Neural crest cell (in vitro differentiated cells): ENCODE data around the gene MCF2L. TPM values are rescaled to one million over a fixed set of nuclear protein-coding genes. Genes with fewer than 3 reads are reported as not detected.

Source experiments
- DNase-seq: peaks from one replicate; pipeline ENCODE4 v3.0.0; 2021; ENCODE audit warnings: low read depth, mixed read lengths, low spot score
- H3K27ac Mint-ChIP-seq: one replicate; pipeline ENCODE4 v1.8.0; 2021; ENCODE audit warnings: mild to moderate bottlenecking, mixed read lengths; ENCODE audit not compliant: unreplicated experiment
- H3K27me3 Mint-ChIP-seq: 2 replicates; pipeline ENCODE4 v1.8.0; 2021; ENCODE audit warnings: low read depth, mild to moderate bottlenecking, mixed read lengths
- H3K36me3 Mint-ChIP-seq: 2 replicates; pipeline ENCODE4 v1.8.0; 2021; ENCODE audit warnings: low read depth, mild to moderate bottlenecking, mixed read lengths
- H3K4me1 Mint-ChIP-seq: 2 replicates; pipeline ENCODE4 v1.8.0; 2021; ENCODE audit warnings: mixed read lengths
- H3K4me3 Mint-ChIP-seq: one replicate; pipeline ENCODE4 v1.8.0; 2021; ENCODE audit warnings: mild to moderate bottlenecking, mixed read lengths
- H3K9me3 Mint-ChIP-seq: 2 replicates; pipeline ENCODE4 v1.8.0; 2021; ENCODE audit warnings: mixed read lengths
- total RNA-seq: library from RNA; stranded (reverse); gene quantifications from 2 replicates; pipeline ENCODE4 v1.2.1, GENCODE V29; 2021
- TF ChIP-seq, protein P1 (sequence below): fragments of 200-600 bp; sonication (generic); conservative IDR thresholded peaks from 2 replicates; pipeline ENCODE4 v1.5.0; 2021; ENCODE audit warnings: antibody characterized with exemption, mild to moderate bottlenecking

The MCF2L gene
- total RNA-seq, 1 donor from 2014 or later: 59.9 TPM

DNA sequence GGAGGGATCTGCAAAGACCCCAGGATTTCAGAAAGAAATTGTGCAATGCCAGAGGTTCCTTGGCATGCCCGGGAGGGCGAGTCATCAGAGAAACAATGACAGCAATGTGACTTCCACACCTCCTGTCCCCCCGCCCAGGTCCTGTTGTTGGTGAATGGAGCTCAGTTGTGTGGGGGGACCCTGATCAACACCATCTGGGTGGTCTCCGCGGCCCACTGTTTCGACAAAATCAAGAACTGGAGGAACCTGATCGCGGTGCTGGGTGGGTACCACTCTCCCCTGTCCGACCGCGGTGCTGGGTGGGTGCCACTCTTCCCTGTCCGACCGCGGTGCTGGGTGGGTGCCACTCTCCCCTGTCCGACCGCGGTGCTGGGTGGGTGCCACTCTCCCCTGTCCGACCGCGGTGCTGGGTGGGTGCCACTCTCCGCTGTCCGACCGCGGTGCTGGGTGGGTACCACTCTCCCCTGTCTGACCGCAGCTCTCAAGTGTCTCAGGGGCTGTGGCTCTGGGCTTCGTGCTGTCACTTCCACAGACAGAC lies 148.4 kb downstream of the MCF2L start:
- DNase-seq: no peak
- no peaks in the 10 kb centered on the region for H3K9me3 Mint-ChIP-seq
- TF ChIP-seq, protein P1, sequence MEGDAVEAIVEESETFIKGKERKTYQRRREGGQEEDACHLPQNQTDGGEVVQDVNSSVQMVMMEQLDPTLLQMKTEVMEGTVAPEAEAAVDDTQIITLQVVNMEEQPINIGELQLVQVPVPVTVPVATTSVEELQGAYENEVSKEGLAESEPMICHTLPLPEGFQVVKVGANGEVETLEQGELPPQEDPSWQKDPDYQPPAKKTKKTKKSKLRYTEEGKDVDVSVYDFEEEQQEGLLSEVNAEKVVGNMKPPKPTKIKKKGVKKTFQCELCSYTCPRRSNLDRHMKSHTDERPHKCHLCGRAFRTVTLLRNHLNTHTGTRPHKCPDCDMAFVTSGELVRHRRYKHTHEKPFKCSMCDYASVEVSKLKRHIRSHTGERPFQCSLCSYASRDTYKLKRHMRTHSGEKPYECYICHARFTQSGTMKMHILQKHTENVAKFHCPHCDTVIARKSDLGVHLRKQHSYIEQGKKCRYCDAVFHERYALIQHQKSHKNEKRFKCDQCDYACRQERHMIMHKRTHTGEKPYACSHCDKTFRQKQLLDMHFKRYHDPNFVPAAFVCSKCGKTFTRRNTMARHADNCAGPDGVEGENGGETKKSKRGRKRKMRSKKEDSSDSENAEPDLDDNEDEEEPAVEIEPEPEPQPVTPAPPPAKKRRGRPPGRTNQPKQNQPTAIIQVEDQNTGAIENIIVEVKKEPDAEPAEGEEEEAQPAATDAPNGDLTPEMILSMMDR: no peak
- H3K4me1 Mint-ChIP-seq: peaks cover 3% of the 10 kb centered on the region
- H3K4me3 Mint-ChIP-seq: no peak overlapping the region
- peaks cover 6% of the 10 kb centered on the region for H3K27me3 Mint-ChIP-seq
- no peaks in the 10 kb centered on the region for H3K36me3 Mint-ChIP-seq
- H3K27ac Mint-ChIP-seq: no peak overlapping the region

DNA sequence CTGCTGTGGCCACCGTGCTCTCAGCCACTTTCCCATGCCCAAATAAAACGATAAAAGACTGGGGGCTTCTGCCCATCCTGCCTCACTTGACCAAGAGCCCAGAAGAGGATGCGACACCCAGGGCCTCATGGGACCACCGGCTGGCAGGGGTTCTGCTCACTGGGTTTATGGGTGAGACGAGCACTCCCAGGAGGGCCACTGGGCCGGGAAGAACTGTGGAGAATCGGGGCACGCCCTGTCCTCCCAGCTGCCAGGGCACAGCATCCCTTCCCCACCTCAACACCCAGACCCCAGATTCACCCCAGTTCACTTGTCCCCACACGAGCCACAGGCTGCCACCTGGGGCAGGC lies 148.9 kb downstream of the MCF2L start:
- Mint-ChIP-seq H3K9me3 (no peaks in the 10 kb centered on the region), H3K4me3 (no peak overlapping the region), H3K4me1 (peaks cover 8% of the 10 kb centered on the region), H3K27me3 (peaks cover 6% of the 10 kb centered on the region), H3K27ac (no peak overlapping the region), H3K36me3 (no peaks in the 10 kb centered on the region)
- TF ChIP-seq, protein P1: no peak
- DNase-seq: no peak

DNA sequence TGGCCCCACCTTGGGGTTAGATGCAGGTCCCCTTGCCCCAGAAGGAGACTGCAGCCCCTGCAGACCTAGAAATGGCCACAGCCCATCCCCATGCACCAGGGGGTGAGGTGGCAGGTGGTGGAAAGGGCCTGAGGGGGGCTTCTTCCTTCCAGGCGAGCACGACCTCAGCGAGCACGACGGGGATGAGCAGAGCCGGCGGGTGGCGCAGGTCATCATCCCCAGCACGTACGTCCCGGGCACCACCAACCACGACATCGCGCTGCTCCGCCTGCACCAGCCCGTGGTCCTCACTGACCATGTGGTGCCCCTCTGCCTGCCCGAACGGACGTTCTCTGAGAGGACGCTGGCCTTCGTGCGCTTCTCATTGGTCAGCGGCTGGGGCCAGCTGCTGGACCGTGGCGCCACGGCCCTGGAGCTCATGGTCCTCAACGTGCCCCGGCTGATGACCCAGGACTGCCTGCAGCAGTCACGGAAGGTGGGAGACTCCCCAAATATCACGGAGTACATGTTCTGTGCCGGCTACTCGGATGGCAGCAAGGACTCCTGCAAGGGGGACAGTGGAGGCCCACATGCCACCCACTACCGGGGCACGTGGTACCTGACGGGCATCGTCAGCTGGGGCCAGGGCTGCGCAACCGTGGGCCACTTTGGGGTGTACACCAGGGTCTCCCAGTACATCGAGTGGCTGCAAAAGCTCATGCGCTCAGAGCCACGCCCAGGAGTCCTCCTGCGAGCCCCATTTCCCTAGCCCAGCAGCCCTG lies 149.4 kb downstream of the MCF2L start:
- Mint-ChIP-seq H3K4me1 (peaks cover 12% of the 10 kb centered on the region), H3K9me3 (no peaks in the 10 kb centered on the region), H3K27me3 (peaks cover 6% of the 10 kb centered on the region), H3K27ac (no peak overlapping the region), H3K4me3 (no peak overlapping the region), H3K36me3 (no peaks in the 10 kb centered on the region)
- DNase-seq: no peak
- TF ChIP-seq, protein P1: no peak

DNA sequence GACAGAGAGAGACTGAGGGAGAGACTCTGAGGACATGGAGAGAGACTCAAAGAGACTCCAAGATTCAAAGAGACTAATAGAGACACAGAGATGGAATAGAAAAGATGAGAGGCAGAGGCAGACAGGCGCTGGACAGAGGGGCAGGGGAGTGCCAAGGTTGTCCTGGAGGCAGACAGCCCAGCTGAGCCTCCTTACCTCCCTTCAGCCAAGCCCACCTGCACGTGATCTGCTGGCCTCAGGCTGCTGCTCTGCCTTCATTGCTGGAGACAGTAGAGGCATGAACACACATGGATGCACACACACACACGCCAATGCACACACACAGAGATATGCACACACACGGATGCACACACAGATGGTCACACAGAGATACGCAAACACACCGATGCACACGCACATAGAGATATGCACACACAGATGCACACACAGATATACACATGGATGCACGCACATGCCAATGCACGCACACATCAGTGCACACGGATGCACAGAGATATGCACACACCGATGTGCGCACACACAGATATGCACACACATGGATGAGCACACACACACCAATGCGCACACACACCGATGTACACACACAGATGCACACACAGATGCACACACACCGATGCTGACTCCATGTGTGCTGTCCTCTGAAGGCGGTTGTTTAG lies 150.3 kb downstream of the MCF2L start:
- Mint-ChIP-seq H3K27ac (no peak overlapping the region), H3K36me3 (no peaks in the 10 kb centered on the region), H3K27me3 (peaks cover 6% of the 10 kb centered on the region), H3K4me3 (no peak overlapping the region), H3K9me3 (no peaks in the 10 kb centered on the region), H3K4me1 (peaks cover 12% of the 10 kb centered on the region)
- TF ChIP-seq, protein P1: no peak
- DNase-seq: no peak

DNA sequence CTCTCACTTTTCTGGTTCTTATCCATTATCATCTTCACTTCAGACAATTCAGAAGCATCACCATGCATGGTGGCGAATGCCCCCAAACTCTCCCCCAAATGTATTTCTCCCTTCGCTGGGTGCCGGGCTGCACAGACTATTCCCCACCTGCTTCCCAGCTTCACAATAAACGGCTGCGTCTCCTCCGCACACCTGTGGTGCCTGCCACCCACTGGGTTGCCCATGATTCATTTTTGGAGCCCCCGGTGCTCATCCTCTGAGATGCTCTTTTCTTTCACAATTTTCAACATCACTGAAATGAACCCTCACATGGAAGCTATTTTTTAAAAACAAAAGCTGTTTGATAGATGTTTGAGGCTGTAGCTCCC lies 150.8 kb downstream of the MCF2L start:
- DNase-seq: no peak
- Mint-ChIP-seq H3K36me3 (no peaks in the 10 kb centered on the region), H3K4me1 (peaks cover 12% of the 10 kb centered on the region), H3K4me3 (no peak overlapping the region), H3K9me3 (no peaks in the 10 kb centered on the region), H3K27me3 (peaks cover 3% of the 10 kb centered on the region), H3K27ac (no peak overlapping the region)
- TF ChIP-seq, protein P1: no peak
